Endothelial cell of umbilical vein (primary cell): Measurements from ENCODE around the gene RBBP5. TPM values are rescaled to one million over a fixed set of nuclear protein-coding genes. Genes with fewer than 3 reads are reported as not detected.

Experiments used
- BruUV-seq: library from RNA; stranded (reverse); fragments of 400-500 nt; replicated peaks from 2 replicates; lab custom pipeline; 2021; lab: Mats Ljungman, UMichigan
- CTCF ChIA-PET: fragments of 300-600, 350-600 bp; sonication (Branson Sonifier 250); formaldehyde crosslinking; loops from one replicate; lab custom pipeline; 2021; ENCODE audit warnings: antibody characterized with exemption, inconsistent platforms; lab: Charles Lee
- POLR2A ChIA-PET: fragments of 300-600, 350-600 bp; sonication (Branson Sonifier 250); formaldehyde crosslinking; loops from one replicate; lab custom pipeline; 2021; ENCODE audit warnings: antibody characterized with exemption, inconsistent platforms; lab: Charles Lee
- DNase-seq: peaks from one replicate; pipeline ENCODE4 v3.0.0-alpha.2; 2011; ENCODE audit warnings: low read depth, low spot score
- FAIRE-seq: peaks from 2 replicates; lab custom pipeline; 2011; peaks lifted over from hg19 to GRCh38; lab: Jason Lieb, UNC
- H2AFZ ChIP-seq: 2 replicates; pipeline ENCODE4 v1.6.0; 2012; ENCODE audit warnings: low read depth, low read length, control low read depth, inconsistent platforms
- H3K27ac ChIP-seq: 2 replicates; pipeline ENCODE4 v1.5.1; 2011; ENCODE audit warnings: low read depth, mild to moderate bottlenecking, control low read depth, low read length, moderate library complexity; ENCODE audit not compliant: insufficient read depth
- H3K27me3 ChIP-seq, 2 experiments: 2 replicates each; pipeline versions ENCODE4 v1.6.0 to v1.6.1; 2011; ENCODE audit warnings: low read length in 2 of 2, mixed read lengths in 1 of 2; ENCODE audit not compliant: control insufficient read depth in 2 of 2, insufficient read depth in 2 of 2
- H3K36me3 ChIP-seq, 2 experiments: 2 replicates in 1 of 2; 3 replicates in 1 of 2; pipeline ENCODE4 v1.5.1; 2011; ENCODE audit warnings: low read length in 2 of 2, mild to moderate bottlenecking in 1 of 2, moderate library complexity in 1 of 2; ENCODE audit not compliant: control insufficient read depth in 2 of 2, insufficient read depth in 2 of 2; ENCODE audit errors: extremely low read depth in 1 of 2
- H3K4me1 ChIP-seq: 3 replicates; pipeline ENCODE4 v1.5.1; 2011; ENCODE audit warnings: mild to moderate bottlenecking, low read length; ENCODE audit not compliant: control insufficient read depth, insufficient read depth; ENCODE audit errors: extremely low read depth
- H3K4me2 ChIP-seq: 2 replicates; pipeline ENCODE4 v1.6.1; 2011; ENCODE audit warnings: low read length, control low read depth, mixed read lengths; ENCODE audit not compliant: insufficient read depth
- H3K4me3 ChIP-seq, 3 experiments: fragments of 200-600 bp in 1 of 3; sonication (generic), shearing (Covaris generic) in 1 of 3; replicated peaks in 1 of 3; 2 replicates each; pipeline ENCODE4 v1.5.1; 2011 to 2016; ENCODE audit warnings: control low read depth in 3 of 3, low read length in 3 of 3, mild to moderate bottlenecking in 2 of 3, inconsistent platforms in 1 of 3, low read depth in 1 of 3, moderate library complexity in 1 of 3; ENCODE audit not compliant: insufficient read depth in 1 of 3
- H3K79me2 ChIP-seq: 2 replicates; pipeline ENCODE4 v1.6.0; 2012; ENCODE audit warnings: low read length, inconsistent platforms; ENCODE audit not compliant: control insufficient read depth, insufficient read depth
- H3K9ac ChIP-seq: replicated peaks from 2 replicates; pipeline ENCODE3; 2011; ENCODE audit warnings: low read length, control low read depth; ENCODE audit not compliant: insufficient read depth; ENCODE audit errors: extremely low read depth
- H3K9me1 ChIP-seq: replicated peaks from 3 replicates; pipeline ENCODE4 v1.6.0; 2011; ENCODE audit warnings: mild to moderate bottlenecking, low read length; ENCODE audit not compliant: control insufficient read depth, insufficient read depth; ENCODE audit errors: extremely low read depth
- H3K9me3 ChIP-seq: replicated peaks from 2 replicates; pipeline ENCODE4 v1.5.1; 2012; ENCODE audit warnings: low read length, inconsistent platforms; ENCODE audit not compliant: control insufficient read depth, insufficient read depth
- H4K20me1 ChIP-seq: replicated peaks from 2 replicates; pipeline ENCODE3; 2011; ENCODE audit warnings: mild to moderate bottlenecking, low read length; ENCODE audit not compliant: control insufficient read depth, insufficient read depth; ENCODE audit errors: extremely low read depth
- CTCF ChIP-seq, 2 donors: IDR thresholded peaks; 1 replicate in 1 of 2; 2 replicates in 1 of 2; pipeline ENCODE4 v1.5.1; 2011; ENCODE audit warnings: low read length in 2 of 2, mild to moderate bottlenecking in 2 of 2, moderate library complexity in 2 of 2, control low read depth in 1 of 2, inconsistent platforms in 1 of 2, low read depth in 1 of 2; ENCODE audit not compliant: insufficient read depth in 1 of 2; ENCODE audit errors: extremely low read depth in 1 of 2
- FOS ChIP-seq: IDR thresholded peaks from 2 replicates; pipeline ENCODE4 v1.6.1; 2011; ENCODE audit warnings: mild to moderate bottlenecking, low read length, moderate library complexity, borderline replicate concordance; ENCODE audit not compliant: insufficient read depth
- GATA2 ChIP-seq: IDR thresholded peaks from 2 replicates; pipeline ENCODE4 v1.7.0; 2011; ENCODE audit warnings: low read depth, mild to moderate bottlenecking, moderate library complexity, mixed read lengths, low read length; ENCODE audit not compliant: insufficient read length, insufficient read depth
- MAX ChIP-seq: IDR thresholded peaks from 2 replicates; pipeline ENCODE4 v1.6.1; 2011; ENCODE audit not compliant: insufficient read depth, insufficient read length
- POLR2A ChIP-seq: IDR thresholded peaks from 2 replicates; pipeline ENCODE4 v1.6.1; 2012; ENCODE audit warnings: low read depth, mild to moderate bottlenecking, control low read depth, low read length
- POLR2AphosphoS5 ChIP-seq: IDR thresholded peaks from 2 replicates; pipeline ENCODE4 v1.6.1; 2012; ENCODE audit warnings: low read depth, mild to moderate bottlenecking, control low read depth, low read length, moderate library complexity; ENCODE audit not compliant: insufficient read depth
- dilution Hi-C: fragments of 300-500 bp; cut with MboI; formaldehyde crosslinking; loops from one replicate; pipeline ENCODE4 v1.15.0; 2019; ENCODE audit warnings: low sequenced_read_pairs; ENCODE audit not compliant: extremely low pct_ligation_motif_present
- intact Hi-C: fragments of 100-400 bp; cut with micrococcal nuclease; formaldehyde crosslinking; loops from one replicate; pipeline ENCODE4 v1.10.0; 2022
- polyA plus RNA-seq, 4 experiments: library from polyadenylated mRNA; depleted of rRNA in 3 of 4; stranded (reverse) in 3 of 4; unstranded in 1 of 4; fragments of >200 nt; gene quantifications; 2 replicates each; pipeline versions ENCODE4 v1.2.1 to v1.2.3, GENCODE V29; 2011 to 2012; ENCODE audit warnings: missing spikeins in 1 of 4
- total RNA-seq: library from RNA; stranded (reverse); gene quantifications from 2 replicates; pipeline ENCODE4 v1.2.3, GENCODE V29; 2021

The RBBP5 gene
- total and polyA plus RNA-seq, 2 donors (not counting 3 experiments of a cell fraction or from before 2014, with no cell fraction given): 5.8 to 14.2 TPM

- ChIA-PET CTCF (interaction anchor here (0.5 to 2.4 kb wide), 4 partner anchors 10 to 55 kb away, joined by 3 to 21 read pairs (median 4); no protein-coding TSS in a partner anchor), POLR2A (interaction anchor here (1.4 kb wide), 1 partner anchor 12 kb away, joined by 4 read pairs; the partner anchor contains the start of gene RBBP5)
- Histone ChIP-seq H3K79me2 (no peaks in the 10 kb centered on the region), H3K9me1 (no peaks in the 10 kb centered on the region), H2AFZ (no peak overlapping the region), H3K4me2 (no peak overlapping the region), H3K9me3 (no peaks in the 10 kb centered on the region), H3K27ac (no peak overlapping the region), H3K4me1 (no peaks in the 10 kb centered on the region), H4K20me1 (no peaks in the 10 kb centered on the region), H3K36me3 (peaks cover 8 to 13% of the 10 kb centered on the region in 2 experiments), H3K27me3 (no peaks in the 10 kb centered on the region), H3K4me3 (no peak overlapping the region), H3K9ac (no peak overlapping the region)
- no TSS peak for BruUV-seq
- intact Hi-C loops: no loop called here
- dilution Hi-C loops: no loop called here
- FAIRE-seq (no peak), DNase-seq (no peak)
- no peak for TF ChIP-seq GATA2
- no peak for TF ChIP-seq FOS
- no peak for TF ChIP-seq POLR2A
- no peak for TF ChIP-seq MAX
- TF ChIP-seq CTCF (IDR thresholded peaks at IDR 0.05; ENCODE audit: extremely low read depth in 1 of 2, insufficient read depth in 1 of 2, low read depth in 1 of 2, low read length in 2 of 2): no peak
- TF ChIP-seq POLR2AphosphoS5: no peak
These were observed 12.5 kb downstream of the RBBP5 start for GRCh38 chr1:205109269-205109668.
